DND-41 (cell line): ENCODE data around the gene RAB7A.
A peak's percentile ranks its signal among the peaks of the same experiment; 100 is the strongest.

Experiments used
- ATAC-seq: fragments of 200-7000 bp; cut with Tn5 transposase; 3 replicates; pipeline ENCODE4 v1.9.1; 2021; ENCODE audit warnings: low read depth; ENCODE audit not compliant: insufficient read depth
- DNase-seq: peaks from one replicate; pipeline ENCODE4 v3.0.0-alpha.2; 2020
- H2AFZ ChIP-seq: 2 replicates; pipeline ENCODE4 v1.6.0; 2012; ENCODE audit warnings: low read depth, low read length
- H3K27ac ChIP-seq: 2 replicates; pipeline ENCODE4 v1.5.1; 2012; ENCODE audit warnings: low read length, inconsistent platforms
- H3K27me3 ChIP-seq: fragments of 200-600 bp; sonication (generic); 2 replicates; pipeline ENCODE4 v1.6.0; 2012; ENCODE audit warnings: low read length, mild to moderate bottlenecking, inconsistent platforms; ENCODE audit not compliant: insufficient read depth, poor library complexity
- H3K36me3 ChIP-seq: 2 replicates; pipeline ENCODE4 v1.5.1; 2012; ENCODE audit warnings: low read length, inconsistent platforms; ENCODE audit not compliant: insufficient read depth
- H3K4me1 ChIP-seq: 2 replicates; pipeline ENCODE4 v1.5.1; 2012; ENCODE audit warnings: mild to moderate bottlenecking, low read length; ENCODE audit not compliant: insufficient read depth
- H3K4me2 ChIP-seq: 2 replicates; pipeline ENCODE4 v1.6.0; 2012; ENCODE audit warnings: mild to moderate bottlenecking, moderate library complexity, low read length, inconsistent platforms; ENCODE audit not compliant: insufficient read depth
- H3K4me3 ChIP-seq, 2 experiments: fragments of 200-600 bp in 1 of 2; shearing (Covaris generic) in 1 of 2; 2 replicates each; pipeline ENCODE4 v1.5.1; 2012 to 2016; ENCODE audit warnings: inconsistent platforms in 2 of 2, low read length in 2 of 2, mild to moderate bottlenecking in 2 of 2, low read depth in 1 of 2, moderate library complexity in 1 of 2
- H3K79me2 ChIP-seq: 2 replicates; pipeline ENCODE4 v1.6.0; 2012; ENCODE audit warnings: low read length, inconsistent platforms; ENCODE audit not compliant: insufficient read depth
- H3K9ac ChIP-seq: 2 replicates; pipeline ENCODE4 v1.6.0; 2012; ENCODE audit warnings: low read depth, mild to moderate bottlenecking, inconsistent platforms, low read length, moderate library complexity
- H3K9me3 ChIP-seq: 2 replicates; pipeline ENCODE4 v1.5.1; 2012; ENCODE audit warnings: low read length, moderate library complexity, mild to moderate bottlenecking, inconsistent platforms; ENCODE audit not compliant: insufficient read depth, severe bottlenecking
- H4K20me1 ChIP-seq: 2 replicates; pipeline ENCODE4 v1.6.0; 2012; ENCODE audit warnings: low read length; ENCODE audit not compliant: insufficient read depth
- EZH2 ChIP-seq: IDR thresholded peaks from 3 replicates; pipeline ENCODE4 v1.6.1; 2012; ENCODE audit warnings: borderline replicate concordance, low read depth, mild to moderate bottlenecking, moderate library complexity, low read length, inconsistent platforms; ENCODE audit not compliant: severe bottlenecking
- TF ChIP-seq, protein P1 (sequence below): IDR thresholded peaks from 2 replicates; pipeline ENCODE4 v1.5.1; 2012; ENCODE audit warnings: borderline replicate concordance, low read length, moderate library complexity, mild to moderate bottlenecking; ENCODE audit not compliant: poor library complexity, severe bottlenecking; ENCODE audit errors: extremely low read depth

RAB7A gene

DNA sequence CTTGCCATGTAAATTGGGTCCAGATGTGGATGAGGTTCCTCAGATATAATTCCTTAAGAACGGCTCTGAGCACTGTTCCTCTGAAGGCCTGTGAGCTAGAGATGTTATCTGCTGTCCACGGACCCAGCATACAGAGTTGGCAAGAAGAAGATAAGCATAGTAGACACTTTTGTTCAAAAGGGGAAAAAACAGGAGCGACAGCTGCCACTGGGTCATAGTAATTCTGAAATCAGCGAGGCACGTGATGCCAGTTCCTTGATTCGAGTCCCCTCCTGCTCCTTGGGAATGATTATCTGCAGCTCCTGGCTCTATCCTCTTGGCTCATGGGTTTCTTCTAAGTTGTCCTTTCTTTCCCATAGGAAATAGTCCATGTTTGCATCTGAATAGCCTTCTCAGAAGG, 2.5 kb upstream of the RAB7A start:
- Histone ChIP-seq H2AFZ (no peak overlapping the region), H4K20me1 (peaks cover 23% of the 10 kb centered on the region)

DNA sequence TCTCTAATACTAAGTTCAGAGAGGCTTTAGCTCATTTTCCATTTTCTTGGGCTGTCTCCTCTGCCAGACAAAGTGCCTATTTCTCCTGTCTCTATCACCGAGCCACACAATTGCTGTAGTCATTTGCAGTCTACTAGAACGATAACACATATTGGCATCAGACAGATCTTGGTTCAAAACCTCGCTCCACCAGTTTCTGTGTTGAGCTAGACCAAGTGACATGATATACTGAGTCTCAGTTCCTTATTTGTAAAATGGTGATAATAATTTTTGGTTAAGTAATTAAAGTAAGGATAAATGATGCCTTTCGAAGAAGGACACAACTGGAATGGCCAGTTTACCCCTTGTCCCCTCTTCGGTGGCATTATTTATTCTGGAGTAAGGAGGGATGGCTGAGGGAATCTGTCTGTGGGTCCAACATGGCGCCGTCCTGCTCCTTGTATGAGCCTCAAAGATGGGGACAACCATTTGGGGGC, 398 bp upstream of the RAB7A start:
- H3K4me2 ChIP-seq = peak overlapping the region; percentile 50
- DNase-seq = no peak
- H3K36me3 ChIP-seq = peaks cover 25% of the 10 kb centered on the region
- peaks cover 40% of the 10 kb centered on the region for H4K20me1 ChIP-seq
- 0 out of 3 replicates have a peak, but pooled peaks have one; percentile 0 for ATAC-seq
- peaks cover 37% of the 10 kb centered on the region for H3K4me1 ChIP-seq
- H3K4me3 ChIP-seq = peak overlapping the region in 1 of 2 experiments; percentile 95; a peak in 2 of 4 replicates
- H3K9ac ChIP-seq = peak overlapping the region; percentile 96; the same call in 1 of the 2 replicates
- H3K27me3 ChIP-seq = no peaks in the 10 kb centered on the region
- no peaks in the 10 kb centered on the region for H3K9me3 ChIP-seq
- peak overlapping the region; percentile 77 for H2AFZ ChIP-seq
- peak overlapping the region; percentile 66 for H3K27ac ChIP-seq
- TF ChIP-seq, protein P1, sequence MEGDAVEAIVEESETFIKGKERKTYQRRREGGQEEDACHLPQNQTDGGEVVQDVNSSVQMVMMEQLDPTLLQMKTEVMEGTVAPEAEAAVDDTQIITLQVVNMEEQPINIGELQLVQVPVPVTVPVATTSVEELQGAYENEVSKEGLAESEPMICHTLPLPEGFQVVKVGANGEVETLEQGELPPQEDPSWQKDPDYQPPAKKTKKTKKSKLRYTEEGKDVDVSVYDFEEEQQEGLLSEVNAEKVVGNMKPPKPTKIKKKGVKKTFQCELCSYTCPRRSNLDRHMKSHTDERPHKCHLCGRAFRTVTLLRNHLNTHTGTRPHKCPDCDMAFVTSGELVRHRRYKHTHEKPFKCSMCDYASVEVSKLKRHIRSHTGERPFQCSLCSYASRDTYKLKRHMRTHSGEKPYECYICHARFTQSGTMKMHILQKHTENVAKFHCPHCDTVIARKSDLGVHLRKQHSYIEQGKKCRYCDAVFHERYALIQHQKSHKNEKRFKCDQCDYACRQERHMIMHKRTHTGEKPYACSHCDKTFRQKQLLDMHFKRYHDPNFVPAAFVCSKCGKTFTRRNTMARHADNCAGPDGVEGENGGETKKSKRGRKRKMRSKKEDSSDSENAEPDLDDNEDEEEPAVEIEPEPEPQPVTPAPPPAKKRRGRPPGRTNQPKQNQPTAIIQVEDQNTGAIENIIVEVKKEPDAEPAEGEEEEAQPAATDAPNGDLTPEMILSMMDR = no peak
- no peak for TF ChIP-seq EZH2
- H3K79me2 ChIP-seq = peaks cover 51% of the 10 kb centered on the region

More for the DNA sequence above, 2.5 kb upstream of the RAB7A start:
- ATAC-seq (no peak), DNase-seq (no peak)
- H3K27ac ChIP-seq = no peak overlapping the region
- H3K36me3 ChIP-seq = peaks cover 15% of the 10 kb centered on the region; the same call in 1 of the 2 replicates
- no peak overlapping the region for H3K4me2 ChIP-seq
- no peaks in the 10 kb centered on the region for H3K27me3 ChIP-seq
- H3K79me2 ChIP-seq = peaks cover 31% of the 10 kb centered on the region
- TF ChIP-seq, protein P1 = no peak
- no peak for TF ChIP-seq EZH2
- peaks cover 28% of the 10 kb centered on the region for H3K4me1 ChIP-seq
- H3K4me3 ChIP-seq = no peak overlapping the region
- H3K9me3 ChIP-seq = no peaks in the 10 kb centered on the region
- H3K9ac ChIP-seq = no peak overlapping the region

DNA sequence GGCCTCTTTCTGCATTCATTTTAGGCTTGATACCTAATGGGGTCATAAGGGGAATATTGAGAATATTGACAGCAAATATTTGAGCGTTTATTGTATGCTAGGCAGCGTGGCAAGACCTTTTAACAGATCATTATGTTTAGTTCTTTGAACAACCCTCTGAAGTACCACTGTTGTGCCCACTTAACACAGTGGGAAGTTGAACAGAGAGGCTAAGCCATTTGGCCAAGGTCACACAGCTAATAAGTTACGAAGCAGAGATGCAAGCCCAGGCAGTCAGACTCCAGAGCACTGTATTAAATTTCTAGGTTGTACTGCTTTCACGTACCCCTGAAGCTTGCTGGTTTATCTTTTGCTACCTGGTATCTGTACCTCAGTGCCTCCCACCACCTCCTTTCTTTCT, 1.1 kb downstream of the RAB7A start:
- ATAC-seq = no peak
- DNase-seq = no peak
- peak overlapping the region; percentile 94 for H3K4me2 ChIP-seq
- peak overlapping the region; percentile 96 for H3K9ac ChIP-seq
- peaks cover 45% of the 10 kb centered on the region for H3K4me1 ChIP-seq
- peaks cover 55% of the 10 kb centered on the region for H4K20me1 ChIP-seq
- H3K27ac ChIP-seq = peak overlapping the region; percentile 83
- H2AFZ ChIP-seq = no peak overlapping the region
- H3K36me3 ChIP-seq = peaks cover 28% of the 10 kb centered on the region
- no peaks in the 10 kb centered on the region for H3K27me3 ChIP-seq
- H3K9me3 ChIP-seq = no peaks in the 10 kb centered on the region
- TF ChIP-seq EZH2 = no peak
- H3K79me2 ChIP-seq = peaks cover 66% of the 10 kb centered on the region
- peak overlapping the region; percentile 93 to 95 for H3K4me3 ChIP-seq

DNA sequence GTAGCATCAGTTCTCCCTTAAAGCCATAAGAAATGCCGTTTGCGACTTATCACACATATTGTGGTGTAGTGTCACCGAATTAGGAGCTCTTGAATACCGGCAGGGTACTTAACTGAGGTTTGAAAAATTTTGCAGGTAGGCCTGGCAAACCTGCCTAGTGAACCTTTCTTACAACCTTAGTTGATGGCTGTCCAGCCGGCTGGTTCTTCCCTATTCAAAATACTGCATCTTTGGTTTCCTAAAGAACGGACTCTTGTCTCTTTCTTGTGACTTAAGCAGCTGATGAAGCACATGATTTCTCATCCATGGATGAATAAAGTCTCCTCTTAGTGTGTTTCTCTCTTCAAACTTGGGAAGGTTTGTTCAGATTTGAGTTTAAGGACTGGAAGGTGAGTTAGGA, 1.5 kb downstream of the RAB7A start:
- Histone ChIP-seq H3K27ac (peak overlapping the region; percentile 83; the same call in 1 of the 2 replicates), H3K9ac (peak overlapping the region; percentile 96), H4K20me1 (peaks cover 57% of the 10 kb centered on the region), H3K36me3 (peaks cover 28% of the 10 kb centered on the region), H3K9me3 (no peaks in the 10 kb centered on the region), H3K79me2 (peaks cover 70% of the 10 kb centered on the region), H2AFZ (no peak overlapping the region), H3K4me2 (peak overlapping the region; percentile 94), H3K4me3 (peak overlapping the region; percentile 93 to 95; a peak in 3 of 4 replicates), H3K27me3 (no peaks in the 10 kb centered on the region), H3K4me1 (peaks cover 47% of the 10 kb centered on the region)
- no peak for DNase-seq
- TF ChIP-seq, protein P1 = no peak
- TF ChIP-seq EZH2 = no peak
- ATAC-seq = no peak
